Thoracic aorta (tissue), 2 donors: ENCODE data around the gene ACSS3. TPM values are rescaled to one million over a fixed set of nuclear protein-coding genes. Genes with fewer than 3 reads are reported as not detected.

Source experiments
- ATAC-seq: fragments of 150-250 bp; one replicate; pipeline ENCODE4 v1.8.0; 2017; ENCODE audit warnings: low read depth; ENCODE audit not compliant: insufficient number of reproducible peaks, low FRiP score
- DNase-seq: peaks from one replicate; pipeline ENCODE4 v3.0.0-alpha.2; 2020; ENCODE audit warnings: low spot score
- H3K27ac ChIP-seq, 2 donors: fragments of 200-600 bp; sonication (generic); 1 replicate in 1 of 2; 2 replicates in 1 of 2; pipeline ENCODE4 v1.5.1; 2016; ENCODE audit warnings: mild to moderate bottlenecking in 2 of 2, moderate library complexity in 2 of 2
- H3K27me3 ChIP-seq: fragments of 200-600 bp; sonication (generic); replicated peaks from 2 replicates; pipeline ENCODE4 v1.6.0; 2016; ENCODE audit warnings: mild to moderate bottlenecking; ENCODE audit not compliant: insufficient read depth
- H3K36me3 ChIP-seq: fragments of 200-600 bp; sonication (generic); one replicate; pipeline ENCODE4 v1.5.1; 2016
- H3K4me1 ChIP-seq, 2 donors: fragments of 200-600 bp; sonication (generic); 1 replicate in 1 of 2; 2 replicates in 1 of 2; pipeline versions ENCODE4 v1.5.1 to v1.6.0; 2016; ENCODE audit warnings: low read depth in 2 of 2, mild to moderate bottlenecking in 1 of 2; ENCODE audit not compliant: control insufficient read depth in 1 of 2
- H3K4me3 ChIP-seq: fragments of 200-600 bp; sonication (generic); 2 replicates; pipeline ENCODE4 v1.5.1; 2016; ENCODE audit warnings: mild to moderate bottlenecking
- H3K9me3 ChIP-seq: fragments of 200-600 bp; sonication (generic); 2 replicates; pipeline ENCODE4 v1.5.1; 2016
- total RNA-seq, 2 donors: library from RNA; depleted of rRNA; stranded (reverse); fragments of >200 nt; gene quantifications; one replicate each; pipeline versions ENCODE4 v1.1.0 to v1.2.3, GENCODE V29; 2016
- TF ChIP-seq, protein P1 (sequence below): fragments of 200-600 bp; sonication (generic); IDR thresholded peaks from one replicate; pipeline ENCODE4 v1.5.1; 2019; ENCODE audit warnings: antibody characterized with exemption

Gene ACSS3
- total RNA-seq, 2 donors from 2014 or later, result 16.5 to 30.0 TPM

DNA sequence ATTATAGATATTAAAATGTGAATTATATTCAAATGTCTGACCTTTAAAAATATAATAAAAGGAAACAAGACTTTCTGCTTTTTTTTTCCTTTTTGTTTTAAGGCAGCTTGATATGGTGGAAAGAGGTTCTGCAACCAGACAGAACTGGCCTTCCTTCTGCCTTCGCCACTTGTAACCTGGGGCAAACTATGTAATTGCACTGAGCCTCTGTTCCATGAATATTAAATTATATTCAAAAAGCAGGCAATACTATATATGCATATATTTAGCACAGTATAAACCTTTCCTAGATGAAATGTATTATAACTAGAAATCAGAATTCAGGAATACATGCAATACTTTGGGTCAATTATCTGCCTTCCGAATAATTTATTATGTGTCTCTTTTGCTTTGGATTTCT lies 59.9 kb downstream of the ACSS3 start:
- no peaks in the 10 kb centered on the region for H3K36me3 ChIP-seq
- ATAC-seq (no peak), DNase-seq (no peak)
- no peak overlapping the region for H3K27ac ChIP-seq
- TF ChIP-seq, protein P1, sequence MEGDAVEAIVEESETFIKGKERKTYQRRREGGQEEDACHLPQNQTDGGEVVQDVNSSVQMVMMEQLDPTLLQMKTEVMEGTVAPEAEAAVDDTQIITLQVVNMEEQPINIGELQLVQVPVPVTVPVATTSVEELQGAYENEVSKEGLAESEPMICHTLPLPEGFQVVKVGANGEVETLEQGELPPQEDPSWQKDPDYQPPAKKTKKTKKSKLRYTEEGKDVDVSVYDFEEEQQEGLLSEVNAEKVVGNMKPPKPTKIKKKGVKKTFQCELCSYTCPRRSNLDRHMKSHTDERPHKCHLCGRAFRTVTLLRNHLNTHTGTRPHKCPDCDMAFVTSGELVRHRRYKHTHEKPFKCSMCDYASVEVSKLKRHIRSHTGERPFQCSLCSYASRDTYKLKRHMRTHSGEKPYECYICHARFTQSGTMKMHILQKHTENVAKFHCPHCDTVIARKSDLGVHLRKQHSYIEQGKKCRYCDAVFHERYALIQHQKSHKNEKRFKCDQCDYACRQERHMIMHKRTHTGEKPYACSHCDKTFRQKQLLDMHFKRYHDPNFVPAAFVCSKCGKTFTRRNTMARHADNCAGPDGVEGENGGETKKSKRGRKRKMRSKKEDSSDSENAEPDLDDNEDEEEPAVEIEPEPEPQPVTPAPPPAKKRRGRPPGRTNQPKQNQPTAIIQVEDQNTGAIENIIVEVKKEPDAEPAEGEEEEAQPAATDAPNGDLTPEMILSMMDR, result no peak
- H3K4me1 ChIP-seq, result no peaks in the 10 kb centered on the region
- no peaks in the 10 kb centered on the region for H3K9me3 ChIP-seq
- H3K27me3 ChIP-seq, result no peaks in the 10 kb centered on the region
- no peak overlapping the region for H3K4me3 ChIP-seq

DNA sequence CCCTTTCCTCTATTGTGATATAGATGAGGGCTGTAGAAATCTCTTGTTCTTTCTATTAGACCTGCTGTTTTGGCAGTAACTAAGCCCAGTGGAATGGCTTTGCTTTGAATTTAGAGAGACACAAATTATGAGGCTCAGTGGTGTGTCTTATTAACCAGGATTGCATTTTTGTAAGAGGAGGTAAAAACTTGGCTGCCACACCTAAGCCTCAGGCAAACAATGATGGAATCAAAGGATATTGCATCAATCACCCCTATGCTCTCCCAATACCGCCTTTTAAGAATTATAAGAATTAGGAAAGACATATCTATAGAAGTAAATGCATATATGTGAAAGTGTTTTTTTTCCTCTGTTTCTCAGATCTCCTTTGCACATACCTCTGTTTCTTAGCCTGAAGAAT lies 63.3 kb downstream of the ACSS3 start:
- DNase-seq (no peak), ATAC-seq (no peak)
- Histone ChIP-seq H3K27me3 (no peaks in the 10 kb centered on the region), H3K4me1 (no peaks in the 10 kb centered on the region), H3K4me3 (no peak overlapping the region), H3K9me3 (no peaks in the 10 kb centered on the region), H3K27ac (no peak overlapping the region), H3K36me3 (no peaks in the 10 kb centered on the region)
- TF ChIP-seq, protein P1, result no peak

DNA sequence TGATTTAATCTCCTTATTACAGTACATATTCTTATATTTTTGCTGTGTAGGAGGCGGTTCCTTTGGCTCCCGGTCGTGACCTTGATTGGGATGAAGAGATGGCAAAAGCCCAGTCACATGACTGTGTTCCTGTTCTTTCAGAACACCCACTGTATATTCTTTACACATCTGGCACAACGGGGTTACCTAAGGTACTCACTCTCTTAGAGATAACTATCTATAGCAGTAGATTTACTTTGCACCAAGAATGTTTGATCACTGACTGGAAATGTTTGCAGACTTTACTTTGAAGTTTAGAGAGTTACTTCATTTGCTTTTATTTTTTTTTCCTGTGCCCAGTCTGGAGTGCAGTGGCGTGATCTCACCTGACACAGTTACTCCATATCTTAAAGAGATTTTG lies 65.2 kb downstream of the ACSS3 start:
- no peak for ATAC-seq
- no peaks in the 10 kb centered on the region for H3K36me3 ChIP-seq
- H3K4me3 ChIP-seq, result no peak overlapping the region
- DNase-seq, result no peak
- no peaks in the 10 kb centered on the region for H3K27me3 ChIP-seq
- H3K4me1 ChIP-seq, result no peaks in the 10 kb centered on the region
- H3K27ac ChIP-seq, result no peak overlapping the region
- no peaks in the 10 kb centered on the region for H3K9me3 ChIP-seq
- TF ChIP-seq, protein P1, result no peak

DNA sequence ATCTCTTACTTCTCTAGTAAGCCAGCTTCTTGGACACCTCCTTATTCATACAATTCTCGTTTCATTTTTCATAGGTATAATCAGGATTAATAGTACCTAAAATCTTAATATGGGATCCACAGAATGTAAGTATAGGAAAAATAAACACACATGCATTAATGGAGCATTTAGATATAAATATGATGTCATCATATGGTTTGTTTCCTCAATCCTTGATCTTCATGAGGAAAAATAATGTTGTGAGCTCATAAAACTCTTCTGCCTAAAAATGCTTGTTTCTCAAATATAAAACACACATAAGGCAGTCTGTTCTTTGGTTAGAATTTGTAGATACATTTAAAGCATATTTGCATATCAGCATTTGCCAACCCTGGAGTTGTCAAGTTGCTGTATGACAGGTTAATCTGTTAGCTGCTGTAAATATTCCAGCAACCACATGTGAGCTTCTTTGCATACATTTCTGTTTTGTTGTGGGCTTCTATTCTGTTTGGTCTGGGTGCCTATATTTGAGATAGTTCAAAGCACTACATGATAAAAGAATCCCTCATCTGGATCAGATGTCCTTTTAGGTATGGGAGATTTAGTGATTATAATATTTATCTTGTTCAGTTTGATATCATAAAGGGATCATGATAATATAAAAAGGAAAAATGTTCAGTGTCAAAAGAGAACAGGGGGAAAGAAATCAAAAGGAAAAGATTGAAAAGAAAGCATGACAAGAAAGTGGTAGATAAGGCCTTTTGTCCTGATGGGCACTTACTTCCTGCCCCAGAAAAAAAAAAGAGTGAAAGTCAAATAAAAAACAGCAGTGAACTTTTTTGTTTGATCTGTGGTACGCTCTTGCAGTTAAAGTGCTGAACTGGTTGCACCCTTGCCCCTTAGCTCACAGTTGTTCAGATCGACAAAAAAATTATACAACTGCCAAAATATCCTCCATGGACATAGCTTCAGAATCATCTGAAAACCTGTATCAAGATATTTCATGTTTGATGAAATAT lies 68.6 kb downstream of the ACSS3 start:
- TF ChIP-seq, protein P1, result no peak

DNA sequence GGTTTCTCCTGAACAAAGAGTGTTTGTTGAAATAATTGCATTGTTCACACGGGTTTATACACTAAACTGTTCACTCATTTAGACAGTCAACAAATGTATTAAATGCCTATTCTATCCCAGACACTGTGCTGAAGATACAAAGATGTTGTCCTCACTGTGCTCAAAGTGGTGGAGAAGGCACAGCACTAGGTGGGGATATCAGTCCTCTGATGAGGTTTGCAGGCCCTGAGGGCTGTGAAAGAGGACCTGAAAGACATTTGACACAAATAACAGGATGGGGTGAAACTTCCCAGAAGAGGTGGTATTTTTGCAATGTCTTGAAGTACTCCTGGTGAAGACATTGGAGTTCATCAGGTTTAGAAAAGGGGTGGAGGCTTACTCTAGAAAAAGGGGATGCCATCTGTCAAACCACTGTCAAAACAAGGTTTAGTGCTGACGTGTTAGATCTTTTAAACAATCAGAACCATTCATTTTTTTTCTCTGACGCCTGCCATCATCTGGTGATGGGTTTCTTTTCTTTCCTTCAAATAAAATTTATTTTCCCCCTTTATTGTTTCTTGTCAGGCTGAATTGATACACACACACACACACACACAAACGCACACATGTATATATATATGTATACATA lies 69.5 kb downstream of the ACSS3 start:
- Histone ChIP-seq H3K9me3 (no peaks in the 10 kb centered on the region), H3K36me3 (no peaks in the 10 kb centered on the region), H3K4me1 (no peaks in the 10 kb centered on the region), H3K27ac (no peak overlapping the region), H3K27me3 (no peaks in the 10 kb centered on the region), H3K4me3 (no peak overlapping the region)
- TF ChIP-seq, protein P1, result no peak
- ATAC-seq (no peak), DNase-seq (no peak)

More for the DNA sequence above, 68.6 kb downstream of the ACSS3 start:
- no peaks in the 10 kb centered on the region for H3K36me3 ChIP-seq
- no peak for ATAC-seq
- H3K27me3 ChIP-seq, result no peaks in the 10 kb centered on the region
- no peak overlapping the region for H3K4me3 ChIP-seq
- no peaks in the 10 kb centered on the region for H3K9me3 ChIP-seq
- H3K27ac ChIP-seq, result no peak overlapping the region
- DNase-seq, result no peak
- no peaks in the 10 kb centered on the region for H3K4me1 ChIP-seq
